Stimulated activated naive B cell treated with anti-CD40 and anti-IgM and Interleukin-4, amounts not matched to agents 10 μg/mL and 1 μg/mL and 100 μg/mL, for 72 hours (primary cell): Measurements from ENCODE around the gene SRBD1.
A peak's percentile ranks its signal among the peaks of the same experiment; 100 is the strongest.

Experiments
- ATAC-seq, 2 donors: fragments of 150-1000 bp; cut with Tn5 transposase; replicated peaks; 2 replicates each; pipeline ENCODE4 v1.10.0; 2021; ENCODE audit warnings: moderate library complexity in 1 of 2
- DNase-seq: peaks from one replicate; pipeline ENCODE4 v3.0.0; 2021
- H3K27ac Mint-ChIP-seq: one replicate; pipeline ENCODE4 v1.8.0; 2022; ENCODE audit warnings: mild to moderate bottlenecking, mixed read lengths
- H3K27me3 Mint-ChIP-seq, 2 donors: one replicate each; pipeline ENCODE4 v1.8.0; 2022; ENCODE audit warnings: mixed read lengths in 2 of 2
- H3K36me3 Mint-ChIP-seq, 2 donors: one replicate each; pipeline ENCODE4 v1.8.0; 2022; ENCODE audit warnings: mixed read lengths in 2 of 2, mild to moderate bottlenecking in 1 of 2
- H3K4me1 Mint-ChIP-seq, 2 donors: one replicate each; pipeline ENCODE4 v1.8.0; 2022; ENCODE audit warnings: mixed read lengths in 2 of 2, mild to moderate bottlenecking in 1 of 2
- H3K4me3 Mint-ChIP-seq, 2 donors: one replicate each; pipeline ENCODE4 v1.8.0; 2022; ENCODE audit warnings: mild to moderate bottlenecking in 2 of 2, mixed read lengths in 2 of 2, moderate library complexity in 1 of 2
- H3K9me3 Mint-ChIP-seq, 2 donors: one replicate each; pipeline ENCODE4 v1.8.0; 2022; ENCODE audit warnings: mixed read lengths in 2 of 2, mild to moderate bottlenecking in 1 of 2

SRBD1 gene, protein sequence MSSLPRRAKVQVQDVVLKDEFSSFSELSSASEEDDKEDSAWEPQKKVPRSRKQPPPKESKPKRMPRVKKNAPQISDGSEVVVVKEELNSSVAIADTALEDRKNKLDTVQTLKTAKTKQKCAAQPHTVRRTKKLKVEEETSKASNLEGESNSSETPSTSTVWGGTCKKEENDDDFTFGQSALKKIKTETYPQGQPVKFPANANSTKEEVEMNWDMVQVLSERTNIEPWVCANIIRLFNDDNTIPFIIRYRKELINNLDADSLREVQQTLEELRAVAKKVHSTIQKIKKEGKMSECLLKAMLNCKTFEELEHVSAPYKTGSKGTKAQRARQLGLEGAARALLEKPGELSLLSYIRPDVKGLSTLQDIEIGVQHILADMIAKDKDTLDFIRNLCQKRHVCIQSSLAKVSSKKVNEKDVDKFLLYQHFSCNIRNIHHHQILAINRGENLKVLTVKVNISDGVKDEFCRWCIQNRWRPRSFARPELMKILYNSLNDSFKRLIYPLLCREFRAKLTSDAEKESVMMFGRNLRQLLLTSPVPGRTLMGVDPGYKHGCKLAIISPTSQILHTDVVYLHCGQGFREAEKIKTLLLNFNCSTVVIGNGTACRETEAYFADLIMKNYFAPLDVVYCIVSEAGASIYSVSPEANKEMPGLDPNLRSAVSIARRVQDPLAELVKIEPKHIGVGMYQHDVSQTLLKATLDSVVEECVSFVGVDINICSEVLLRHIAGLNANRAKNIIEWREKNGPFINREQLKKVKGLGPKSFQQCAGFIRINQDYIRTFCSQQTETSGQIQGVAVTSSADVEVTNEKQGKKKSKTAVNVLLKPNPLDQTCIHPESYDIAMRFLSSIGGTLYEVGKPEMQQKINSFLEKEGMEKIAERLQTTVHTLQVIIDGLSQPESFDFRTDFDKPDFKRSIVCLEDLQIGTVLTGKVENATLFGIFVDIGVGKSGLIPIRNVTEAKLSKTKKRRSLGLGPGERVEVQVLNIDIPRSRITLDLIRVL

DNA sequence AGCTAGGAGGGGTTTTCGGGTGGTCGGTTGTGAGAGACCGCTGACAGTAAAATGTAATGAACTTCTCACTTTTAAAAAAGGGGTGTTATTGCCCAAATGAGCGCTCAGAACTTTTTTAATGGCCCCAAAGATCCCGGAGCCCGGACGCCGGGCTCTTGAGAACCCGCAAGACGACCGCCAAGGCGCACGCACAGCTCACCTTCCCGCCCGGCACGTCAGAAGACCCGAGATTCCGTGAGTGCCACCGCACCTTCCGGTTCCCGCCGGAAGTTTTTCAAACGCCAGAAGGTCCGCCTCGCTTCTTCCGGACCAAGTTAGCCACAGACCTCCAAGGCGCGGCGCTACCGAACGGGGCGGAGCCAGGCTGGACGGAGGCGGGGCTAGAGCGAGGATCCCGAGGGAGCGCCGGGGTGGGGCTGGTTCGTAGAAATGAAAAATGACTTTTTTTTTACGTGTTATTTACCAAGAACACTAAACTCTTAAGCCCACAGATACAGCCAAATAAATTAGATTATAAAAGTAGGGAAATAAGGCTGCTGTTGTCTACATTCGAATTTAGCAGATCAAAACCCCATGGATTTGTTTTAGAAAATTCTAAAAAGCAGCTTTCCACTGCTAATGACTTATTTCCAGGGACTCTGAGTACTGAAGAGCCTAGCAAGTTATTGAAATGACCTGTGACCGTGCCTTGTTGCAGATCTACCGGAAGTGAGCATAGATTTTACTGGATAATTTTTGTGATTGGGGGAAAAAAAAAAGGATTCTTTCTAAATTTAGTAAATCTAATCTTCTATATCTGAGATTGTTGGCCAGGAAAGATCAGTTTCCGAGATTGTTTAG is at the start of gene SRBD1:
Gene SRBD1, minus strand, starts transcription at position 248 of the 840 bp plus-strand sequence. CDS start 5,826 bp downstream, outside the sequence.
- Mint-ChIP-seq H3K4me3 (peak within 1 kb of the TSS; percentile 93 to 97), H3K4me1 (peaks cover 21 to 41% of the 10 kb centered on the region in 2 donors), H3K27ac (peak within 1 kb of the TSS; percentile 97), H3K36me3 (peaks cover 0 to 9% of the 10 kb centered on the region in 2 donors), H3K9me3 (no peaks in the 10 kb centered on the region), H3K27me3 (no peaks in the 10 kb centered on the region)
- DNase-seq (peak; percentile 93), ATAC-seq (peak; percentile 93 to 97)

DNA sequence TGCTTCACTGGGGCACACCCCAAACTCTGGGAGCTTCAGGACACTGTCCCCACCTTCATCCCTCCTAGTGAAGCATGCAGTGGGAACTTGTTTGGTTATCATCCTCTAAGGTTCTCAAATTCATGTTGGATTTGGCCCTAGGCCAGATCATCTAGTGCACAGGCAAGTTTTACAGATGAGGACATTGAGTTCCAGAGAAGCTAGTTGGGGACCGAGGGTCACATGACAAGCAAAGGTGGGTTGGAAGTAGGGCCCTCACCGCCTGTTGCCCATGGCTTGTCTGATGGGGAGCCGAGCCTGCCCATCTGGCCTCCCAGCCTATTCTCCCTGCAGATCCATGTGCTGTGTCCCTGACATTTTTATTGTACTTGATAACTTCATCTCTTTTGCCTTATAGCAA is 43.2 kb upstream of the SRBD1 start:
- H3K9me3 Mint-ChIP-seq: no peaks in the 10 kb centered on the region
- ATAC-seq (no peak), DNase-seq (no peak)
- H3K27me3 Mint-ChIP-seq: no peaks in the 10 kb centered on the region
- peak overlapping the region in 1 of 2 donors; percentile 91 for H3K4me3 Mint-ChIP-seq
- H3K4me1 Mint-ChIP-seq: peaks cover 32 to 63% of the 10 kb centered on the region in 2 donors
- H3K27ac Mint-ChIP-seq: no peak overlapping the region
- H3K36me3 Mint-ChIP-seq: peaks cover 6 to 26% of the 10 kb centered on the region in 2 donors

DNA sequence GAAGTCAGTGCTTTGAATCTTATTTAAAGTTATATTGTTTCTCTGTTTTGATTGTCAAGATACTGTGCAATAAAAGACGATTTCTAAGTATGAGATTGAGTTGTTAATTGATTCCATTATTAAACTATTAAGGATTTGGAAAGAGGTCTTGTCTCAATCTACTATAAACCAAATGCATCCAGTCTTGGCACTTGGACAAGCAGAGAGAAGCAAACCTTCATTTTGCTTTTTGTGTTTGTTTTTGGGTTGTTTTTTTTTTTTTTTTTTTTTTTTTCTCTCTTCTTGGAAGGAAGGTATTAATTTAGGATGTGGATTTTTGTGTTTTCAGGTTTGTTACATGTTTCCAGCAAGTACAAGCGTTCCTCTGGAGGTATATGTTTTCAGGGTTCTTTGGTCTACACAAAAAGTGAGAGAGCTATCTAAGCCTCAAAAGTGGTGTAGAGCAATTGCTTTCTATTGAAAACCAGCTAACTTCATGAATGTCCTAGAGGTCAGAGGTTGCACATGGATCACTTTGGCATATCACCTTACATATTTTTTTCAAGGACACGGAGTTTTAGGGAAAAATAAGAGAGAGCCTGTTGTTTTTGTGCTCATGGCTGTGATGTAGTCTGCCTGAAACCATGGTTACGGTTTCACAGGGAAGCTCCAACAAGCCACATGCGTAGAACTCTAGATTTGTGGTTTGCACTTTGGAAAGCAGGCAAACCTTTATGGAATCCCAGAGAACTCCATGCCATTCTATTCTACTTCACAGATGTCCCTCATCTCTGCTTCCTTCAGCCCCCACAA is 42.3 kb upstream of the SRBD1 start:
- ATAC-seq (no peak), DNase-seq (no peak)
- Mint-ChIP-seq H3K4me3 (peak overlapping the region; percentile 88 to 91), H3K36me3 (peaks cover 6 to 22% of the 10 kb centered on the region in 2 donors), H3K4me1 (peaks cover 28 to 57% of the 10 kb centered on the region in 2 donors), H3K27me3 (no peaks in the 10 kb centered on the region), H3K27ac (peak overlapping the region; percentile 38), H3K9me3 (no peaks in the 10 kb centered on the region)

DNA sequence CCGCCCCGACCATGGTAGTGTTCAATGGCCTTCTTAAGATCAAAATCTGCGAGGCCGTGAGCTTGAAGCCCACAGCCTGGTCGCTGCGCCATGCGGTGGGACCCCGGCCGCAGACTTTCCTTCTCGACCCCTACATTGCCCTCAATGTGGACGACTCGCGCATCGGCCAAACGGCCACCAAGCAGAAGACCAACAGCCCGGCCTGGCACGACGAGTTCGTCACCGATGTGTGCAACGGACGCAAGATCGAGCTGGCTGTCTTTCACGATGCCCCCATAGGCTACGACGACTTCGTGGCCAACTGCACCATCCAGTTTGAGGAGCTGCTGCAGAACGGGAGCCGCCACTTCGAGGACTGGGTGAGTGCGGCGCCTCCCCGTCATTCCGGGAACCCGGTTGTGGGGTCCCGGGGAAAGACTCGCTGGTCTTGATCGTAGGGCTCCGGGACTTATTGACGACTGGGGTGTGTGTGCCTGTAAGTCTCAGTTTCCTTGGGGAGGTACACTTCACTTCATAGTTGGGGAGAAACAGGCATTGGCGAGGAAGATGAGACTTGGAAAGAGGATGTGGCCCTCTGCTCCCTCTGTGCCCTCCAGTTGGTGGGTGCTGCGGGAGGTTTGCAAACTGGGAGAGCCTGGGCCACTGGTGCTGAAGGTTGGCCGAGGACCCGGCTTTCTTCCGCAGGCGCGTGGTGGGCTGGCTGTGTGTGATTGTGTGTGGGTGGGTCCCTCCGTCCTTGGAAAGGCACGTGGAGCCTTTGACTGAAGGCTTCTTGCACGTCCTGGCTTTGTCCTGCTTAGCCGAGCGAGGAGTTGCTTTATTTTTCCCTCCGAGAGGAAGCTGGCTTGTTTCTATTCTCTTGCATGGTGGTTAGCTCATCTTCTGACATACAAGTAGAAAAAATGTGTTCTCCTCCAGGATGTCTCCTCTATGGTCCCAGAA is 41.3 kb upstream of the SRBD1 start:
- peak overlapping the region; percentile 93 for H3K27ac Mint-ChIP-seq
- H3K27me3 Mint-ChIP-seq: no peaks in the 10 kb centered on the region
- H3K9me3 Mint-ChIP-seq: no peaks in the 10 kb centered on the region
- H3K4me1 Mint-ChIP-seq: peaks cover 28 to 57% of the 10 kb centered on the region in 2 donors
- peaks cover 6 to 18% of the 10 kb centered on the region in 2 donors for H3K36me3 Mint-ChIP-seq
- peak; percentile 18 for DNase-seq
- no peak for ATAC-seq
- H3K4me3 Mint-ChIP-seq: peak overlapping the region; percentile 88 to 91

DNA sequence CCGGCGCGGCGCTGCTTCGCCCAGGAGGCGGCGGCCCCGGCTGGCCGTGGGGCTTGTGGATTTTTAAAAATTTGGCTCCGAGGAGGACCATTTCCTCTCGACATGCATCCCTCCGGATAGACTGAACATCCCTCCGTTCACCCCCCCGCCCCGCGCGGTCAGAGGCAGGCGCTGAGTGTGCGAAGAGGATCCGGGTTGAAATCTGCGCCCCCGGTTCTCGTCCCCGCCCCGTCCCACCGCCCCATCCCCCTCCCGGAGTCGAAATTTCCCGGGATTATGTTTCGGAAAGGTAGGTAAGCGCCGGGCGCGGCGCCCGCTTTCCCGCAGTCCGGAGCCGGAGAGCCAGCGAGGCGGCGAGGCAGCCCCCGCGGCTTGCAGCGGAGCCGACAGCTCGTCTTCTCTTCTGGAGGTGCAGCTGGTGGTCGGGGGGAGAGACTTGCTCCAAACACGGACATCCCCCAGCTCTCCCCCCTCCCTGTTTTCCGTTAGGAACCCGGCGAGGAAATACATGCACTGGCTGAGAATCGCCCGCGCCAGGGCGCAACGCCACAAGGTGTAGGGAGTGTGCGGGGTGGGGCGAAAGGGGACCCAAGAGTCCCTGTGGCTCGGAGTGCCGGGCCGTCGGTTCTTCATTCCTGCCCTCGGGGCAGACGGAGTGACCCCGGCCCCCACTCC is 40.5 kb upstream of the SRBD1 start, which contains the start of gene PRKCE:
Gene PRKCE, plus strand, starts transcription at position 261 of the 675 bp plus-strand sequence.
- DNase-seq: peak; percentile 21
- Mint-ChIP-seq H3K9me3 (no peaks in the 10 kb centered on the region), H3K27me3 (no peaks in the 10 kb centered on the region), H3K4me3 (peak within 1 kb of the TSS; percentile 89 to 91), H3K36me3 (peaks cover 6 to 18% of the 10 kb centered on the region in 2 donors), H3K4me1 (peaks cover 28 to 59% of the 10 kb centered on the region in 2 donors), H3K27ac (peak within 1 kb of the TSS; percentile 94)
- ATAC-seq: peak; percentile 32 to 37

DNA sequence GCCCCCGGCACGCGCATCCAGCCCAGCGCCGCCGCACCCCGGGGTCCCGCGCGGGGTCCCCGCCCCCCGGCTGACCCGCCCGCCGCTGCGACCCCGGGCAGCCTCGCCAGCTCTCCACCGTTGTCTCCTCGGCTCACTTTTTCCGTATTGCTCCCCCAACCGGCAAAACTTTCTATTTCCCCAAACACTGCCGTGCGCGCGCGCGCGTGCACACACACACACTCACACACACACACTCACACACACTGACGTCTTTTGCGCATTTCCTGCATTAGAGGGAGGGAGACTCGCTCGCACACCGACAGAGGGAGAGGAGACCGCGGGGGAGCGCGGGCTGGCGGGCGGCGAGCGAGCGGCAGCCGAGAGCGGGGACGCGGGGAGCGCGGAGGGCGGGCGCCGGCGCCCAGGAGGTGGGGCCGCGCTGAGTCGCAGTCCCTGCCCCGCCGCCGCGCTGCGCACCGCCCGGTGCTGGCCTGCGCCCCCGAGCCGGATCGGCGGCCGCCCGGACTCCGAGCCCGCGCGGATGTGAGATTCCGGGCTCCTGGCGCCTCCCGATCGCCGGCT is 39.9 kb upstream of the SRBD1 start:
- H3K36me3 Mint-ChIP-seq: peaks cover 6 to 18% of the 10 kb centered on the region in 2 donors
- DNase-seq (peak; percentile 91), ATAC-seq (peak; percentile 83 to 85)
- no peaks in the 10 kb centered on the region for H3K9me3 Mint-ChIP-seq
- peak overlapping the region; percentile 89 to 91 for H3K4me3 Mint-ChIP-seq
- peaks cover 25 to 54% of the 10 kb centered on the region in 2 donors for H3K4me1 Mint-ChIP-seq
- H3K27me3 Mint-ChIP-seq: no peaks in the 10 kb centered on the region
- peak overlapping the region; percentile 94 for H3K27ac Mint-ChIP-seq

DNA sequence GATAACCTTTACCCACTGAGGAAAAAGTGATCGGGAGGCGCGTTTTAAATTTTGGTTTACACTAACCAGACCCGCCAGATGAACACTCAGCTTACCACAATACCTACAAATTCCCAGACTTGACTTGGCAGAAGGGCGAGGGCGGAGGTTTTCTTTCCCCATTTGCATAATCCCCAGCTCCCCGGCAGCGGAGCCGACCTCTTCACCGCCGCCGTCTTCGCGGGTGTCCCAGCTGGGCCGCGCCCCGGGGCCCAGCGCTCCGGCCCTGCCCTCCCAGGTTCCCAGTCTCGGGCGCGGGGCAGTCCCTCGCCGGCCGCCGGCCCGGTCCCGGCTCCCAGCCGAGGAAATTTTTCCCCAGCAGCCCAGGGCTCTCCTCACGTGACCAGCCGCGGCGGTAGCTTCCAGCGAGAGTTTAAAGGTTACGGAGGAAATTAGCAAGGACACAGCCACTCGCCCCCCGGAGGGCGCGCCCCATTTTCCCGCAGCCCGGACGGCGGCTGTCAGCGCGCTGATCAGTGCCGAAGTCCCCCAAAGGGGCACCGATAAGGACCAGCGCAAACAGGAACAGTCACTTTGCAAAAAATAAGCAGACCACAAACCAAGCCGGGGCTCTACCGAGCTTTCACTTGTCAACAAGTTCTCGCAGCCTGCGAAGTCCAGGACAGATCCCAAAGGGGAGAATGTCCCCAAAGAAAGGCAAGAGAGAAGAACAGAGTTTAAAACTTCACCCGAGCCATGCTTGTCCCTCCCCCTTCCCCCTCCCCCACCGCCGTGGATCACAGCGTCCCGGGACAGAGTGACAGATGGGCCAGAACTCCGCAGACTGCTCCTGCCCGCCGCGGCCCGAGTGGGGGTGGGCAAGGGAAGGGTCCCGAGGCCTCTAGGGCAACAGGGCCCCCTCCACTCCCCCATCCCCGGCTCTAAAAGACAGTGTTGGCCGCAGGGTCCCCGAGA is 39.1 kb upstream of the SRBD1 start:
- peaks cover 25 to 46% of the 10 kb centered on the region in 2 donors for H3K4me1 Mint-ChIP-seq

DNA sequence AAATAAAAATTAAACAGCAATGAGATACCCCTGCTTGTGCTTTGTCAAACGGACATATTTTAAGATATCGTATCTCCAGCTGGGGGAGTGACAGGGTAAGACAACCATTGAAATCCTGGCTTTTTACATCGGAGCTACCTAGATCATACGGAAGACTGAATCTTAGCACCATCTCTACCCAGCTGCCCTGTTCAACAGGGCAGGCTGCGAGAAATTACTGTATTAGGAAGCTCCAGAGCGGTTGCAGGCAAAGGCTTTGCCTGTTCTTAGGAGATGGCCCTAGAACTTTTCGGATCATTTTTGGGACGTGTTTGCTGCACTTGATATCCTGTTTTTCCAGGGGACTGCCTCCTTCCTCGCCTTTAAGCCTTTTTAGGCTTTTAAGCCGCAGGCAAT is 38.4 kb upstream of the SRBD1 start:
- Mint-ChIP-seq H3K9me3 (no peaks in the 10 kb centered on the region), H3K36me3 (peaks cover 6 to 16% of the 10 kb centered on the region in 2 donors), H3K4me1 (peaks cover 23 to 39% of the 10 kb centered on the region in 2 donors), H3K4me3 (peak overlapping the region; percentile 89 to 91), H3K27me3 (no peaks in the 10 kb centered on the region), H3K27ac (peak overlapping the region; percentile 54)
- ATAC-seq (no peak), DNase-seq (no peak)

More for the DNA sequence above, 39.1 kb upstream of the SRBD1 start:
- no peaks in the 10 kb centered on the region for H3K9me3 Mint-ChIP-seq
- H3K36me3 Mint-ChIP-seq: peaks cover 6 to 16% of the 10 kb centered on the region in 2 donors
- DNase-seq (peak; percentile 54), ATAC-seq (peak; percentile 28 to 36)
- peak overlapping the region; percentile 94 for H3K27ac Mint-ChIP-seq
- H3K4me3 Mint-ChIP-seq: peak overlapping the region; percentile 89 to 91
- H3K27me3 Mint-ChIP-seq: no peaks in the 10 kb centered on the region

DNA sequence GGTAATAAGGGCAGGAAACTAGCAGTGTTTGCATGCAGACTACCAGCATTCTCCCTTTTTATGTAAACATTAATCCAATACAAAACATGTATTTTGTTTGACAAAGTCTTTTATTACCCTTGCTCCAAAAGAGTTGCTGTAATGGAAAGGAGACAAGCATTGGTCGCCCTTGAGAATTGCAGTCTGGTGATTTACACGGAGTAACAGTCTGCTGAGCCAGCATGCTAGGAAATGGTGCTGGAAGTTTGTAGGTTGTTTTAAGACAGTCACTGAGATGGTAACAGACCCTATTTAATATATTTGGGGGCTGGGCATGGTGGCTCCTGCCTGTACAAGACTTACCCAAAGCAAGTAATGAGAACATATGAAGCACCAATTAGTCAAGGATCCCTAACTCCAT is 37.6 kb upstream of the SRBD1 start:
- no peak overlapping the region for H3K4me3 Mint-ChIP-seq
- ATAC-seq (no peak), DNase-seq (no peak)
- H3K4me1 Mint-ChIP-seq: peaks cover 20 to 37% of the 10 kb centered on the region in 2 donors
- H3K36me3 Mint-ChIP-seq: peaks cover 2 to 11% of the 10 kb centered on the region in 2 donors
- no peaks in the 10 kb centered on the region for H3K9me3 Mint-ChIP-seq
- no peak overlapping the region for H3K27ac Mint-ChIP-seq
- no peaks in the 10 kb centered on the region for H3K27me3 Mint-ChIP-seq

DNA sequence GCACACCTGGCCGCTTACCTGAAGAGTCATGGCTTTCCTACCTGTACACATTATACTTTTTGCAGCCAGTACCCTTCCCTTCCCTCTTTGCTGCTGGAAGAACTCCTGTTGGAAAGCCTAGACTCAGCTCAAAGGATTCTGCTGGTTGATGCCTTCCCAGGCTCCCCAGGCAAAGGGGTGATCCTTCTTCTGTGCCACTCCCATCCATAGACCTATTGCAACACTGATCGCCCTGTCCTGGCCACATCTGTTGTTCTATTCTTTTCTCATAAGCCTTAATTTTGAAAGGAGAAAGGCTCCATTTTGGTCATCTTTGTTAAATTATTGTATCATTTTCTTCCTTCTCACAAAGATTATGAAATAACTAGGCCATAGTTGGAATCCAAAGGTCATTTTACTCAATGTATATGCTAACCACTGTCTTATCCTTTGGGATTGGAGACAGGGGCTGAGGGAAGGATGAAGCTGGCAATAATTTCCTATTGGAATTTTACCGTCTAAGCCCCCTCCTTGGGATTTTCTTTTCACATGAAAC is 37.0 kb upstream of the SRBD1 start:
- ATAC-seq: no peak
- DNase-seq: no peak
- H3K27ac Mint-ChIP-seq: no peak overlapping the region
- no peak overlapping the region for H3K4me3 Mint-ChIP-seq
- H3K9me3 Mint-ChIP-seq: no peaks in the 10 kb centered on the region
- H3K4me1 Mint-ChIP-seq: peaks cover 23 to 37% of the 10 kb centered on the region in 2 donors
- H3K27me3 Mint-ChIP-seq: peaks cover 4 to 5% of the 10 kb centered on the region in 2 donors
- H3K36me3 Mint-ChIP-seq: peaks cover 2 to 11% of the 10 kb centered on the region in 2 donors
